ENCODE results near the gene TMC7.

TMC7 gene

DNA sequence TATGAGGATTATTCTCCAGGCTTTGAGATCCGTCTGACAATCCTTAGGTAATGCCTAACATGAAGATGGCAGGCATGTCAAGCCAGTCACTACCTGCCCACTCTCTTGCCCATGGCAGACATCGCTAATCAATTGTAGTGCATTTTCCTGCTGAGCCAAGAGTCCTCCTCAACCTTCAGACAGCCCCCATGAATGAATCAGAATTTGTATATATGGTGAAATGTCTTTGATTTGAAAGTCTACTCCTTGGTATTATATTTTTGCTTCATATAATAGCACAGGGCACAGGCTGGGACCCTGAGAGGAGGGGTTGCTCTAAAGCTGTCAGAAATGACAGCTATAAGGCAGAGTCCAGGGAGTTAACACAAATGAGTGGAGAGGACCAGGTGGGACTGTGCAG, 56.7 kb downstream of the TMC7 start:
- Histone ChIP-seq H4K20me1 (ENCODE audit: insufficient read depth, low read length) (no peaks in the 10 kb centered on the region), H3K4me2 (ENCODE audit: low read depth, low read length) (no peak overlapping the region), H3K9ac (ENCODE audit: low read length) (no peak overlapping the region), H3K9me2 (replicated peaks; ENCODE audit: insufficient read depth, low read length) (no peaks in the 10 kb centered on the region), H2AFZ (ENCODE audit: low read length) (no peak overlapping the region), H3F3A (ENCODE audit: insufficient read depth, low read length) (no peaks in the 10 kb centered on the region), H3K4me3 (ENCODE audit: low read length) (no peak overlapping the region), H3K4me1 (ENCODE audit: low read length) (no peaks in the 10 kb centered on the region), H3K36me3 (replicated peaks; ENCODE audit: insufficient read depth, low read length) (no peaks in the 10 kb centered on the region), H3K9me3 (replicated peaks; ENCODE audit: insufficient read depth, low read length) (no peaks in the 10 kb centered on the region), H3K27ac (ENCODE audit: low read length) (no peak overlapping the region), H3K79me2 (ENCODE audit: low read length) (no peaks in the 10 kb centered on the region), H3K27me3 (replicated peaks; ENCODE audit: insufficient read depth, low read length) (no peaks in the 10 kb centered on the region)
- no peak for DNase-seq
- no peak for TF ChIP-seq EZH2 (optimal IDR thresholded peaks at IDR 0.05; ENCODE audit: low read depth, low read length)
- no peak for TF ChIP-seq CTCF (IDR thresholded peaks at IDR 0.05; ENCODE audit: low read length)
- TF ChIP-seq EZH2phosphoT487 (IDR thresholded peaks at IDR 0.05; ENCODE audit: low read length), result no peak

- Histone ChIP-seq H3K4me3 (ENCODE audit: low read length) (no peak overlapping the region), H3K36me3 (replicated peaks; ENCODE audit: insufficient read depth, low read length) (no peaks in the 10 kb centered on the region), H3K79me2 (ENCODE audit: low read length) (no peaks in the 10 kb centered on the region), H3F3A (ENCODE audit: insufficient read depth, low read length) (no peaks in the 10 kb centered on the region), H3K4me1 (ENCODE audit: low read length) (no peaks in the 10 kb centered on the region), H4K20me1 (ENCODE audit: insufficient read depth, low read length) (no peaks in the 10 kb centered on the region), H2AFZ (ENCODE audit: low read length) (no peak overlapping the region), H3K27me3 (replicated peaks; ENCODE audit: insufficient read depth, low read length) (no peaks in the 10 kb centered on the region), H3K27ac (ENCODE audit: low read length) (no peak overlapping the region), H3K4me2 (ENCODE audit: low read depth, low read length) (no peak overlapping the region), H3K9me2 (replicated peaks; ENCODE audit: insufficient read depth, low read length) (no peaks in the 10 kb centered on the region), H3K9me3 (replicated peaks; ENCODE audit: insufficient read depth, low read length) (no peaks in the 10 kb centered on the region), H3K9ac (ENCODE audit: low read length) (no peak overlapping the region)
- no peak for DNase-seq
- TF ChIP-seq EZH2 (optimal IDR thresholded peaks at IDR 0.05; ENCODE audit: low read depth, low read length) (no peak), EZH2phosphoT487 (IDR thresholded peaks at IDR 0.05; ENCODE audit: low read length) (no peak), CTCF (IDR thresholded peaks at IDR 0.05; ENCODE audit: low read length) (no peak)
These were observed 61.0 kb downstream of the TMC7 start for GRCh38 chr16:19044769-19045168.

DNA sequence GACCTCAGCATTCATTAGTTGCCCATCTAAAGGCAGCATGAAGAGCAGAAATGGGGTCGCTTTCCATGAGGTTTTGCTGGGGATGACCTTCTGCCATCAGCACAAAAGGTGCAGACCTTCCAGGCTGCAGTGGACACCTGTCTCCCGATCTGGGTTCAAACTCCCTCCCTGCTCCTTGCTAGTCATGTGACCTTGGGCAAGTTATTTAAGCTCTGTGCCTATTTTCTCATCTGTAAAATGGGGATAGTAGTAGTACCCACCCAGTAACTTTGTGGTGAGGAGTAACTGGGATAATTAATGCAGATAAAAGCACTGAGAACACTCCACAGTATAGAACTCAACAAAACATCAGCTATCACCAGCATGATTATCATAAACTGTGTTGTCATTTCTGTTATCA, 62.3 kb downstream of the TMC7 start:
- Histone ChIP-seq H3K79me2 (ENCODE audit: low read length) (no peaks in the 10 kb centered on the region), H3K4me1 (ENCODE audit: low read length) (no peaks in the 10 kb centered on the region), H3K27ac (ENCODE audit: low read length) (no peak overlapping the region), H4K20me1 (ENCODE audit: insufficient read depth, low read length) (no peaks in the 10 kb centered on the region), H3K4me2 (ENCODE audit: low read depth, low read length) (no peak overlapping the region), H3K27me3 (replicated peaks; ENCODE audit: insufficient read depth, low read length) (no peaks in the 10 kb centered on the region), H3K36me3 (replicated peaks; ENCODE audit: insufficient read depth, low read length) (no peaks in the 10 kb centered on the region), H3K9ac (ENCODE audit: low read length) (no peak overlapping the region), H3K9me2 (replicated peaks; ENCODE audit: insufficient read depth, low read length) (no peaks in the 10 kb centered on the region), H3F3A (ENCODE audit: insufficient read depth, low read length) (no peaks in the 10 kb centered on the region), H3K9me3 (replicated peaks; ENCODE audit: insufficient read depth, low read length) (no peaks in the 10 kb centered on the region), H3K4me3 (ENCODE audit: low read length) (no peak overlapping the region), H2AFZ (ENCODE audit: low read length) (no peak overlapping the region)
- no peak for DNase-seq
- TF ChIP-seq EZH2phosphoT487 (IDR thresholded peaks at IDR 0.05; ENCODE audit: low read length) (no peak), EZH2 (optimal IDR thresholded peaks at IDR 0.05; ENCODE audit: low read depth, low read length) (no peak)

DNA sequence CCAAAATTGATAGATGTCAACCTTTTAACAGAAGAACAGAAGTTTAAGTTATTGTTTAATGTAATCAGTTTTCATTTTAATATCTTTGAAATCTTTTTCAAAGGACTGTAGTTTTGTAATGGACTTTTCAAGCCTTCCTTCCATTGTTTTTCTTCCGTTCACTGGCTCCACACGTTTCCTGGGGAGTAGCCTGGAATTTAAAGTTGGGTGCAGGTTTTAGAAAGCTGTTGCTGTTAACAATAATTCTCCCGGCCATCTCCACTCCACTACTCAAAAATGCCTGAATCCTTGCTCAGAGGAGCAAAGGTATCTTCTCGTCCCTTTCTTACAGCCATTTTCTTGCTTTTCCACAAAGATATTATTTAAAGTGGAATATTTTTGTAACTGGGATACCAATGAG, 79.0 kb downstream of the TMC7 start:
- TF ChIP-seq CTCF (IDR thresholded peaks at IDR 0.05; ENCODE audit: low read length) (no peak), EZH2 (optimal IDR thresholded peaks at IDR 0.05; ENCODE audit: low read depth, low read length) (no peak), EZH2phosphoT487 (IDR thresholded peaks at IDR 0.05; ENCODE audit: low read length) (no peak)
- no peak overlapping the region for H3K9ac ChIP-seq (ENCODE audit: low read length)
- no peak overlapping the region for H2AFZ ChIP-seq (ENCODE audit: low read length)
- no peaks in the 10 kb centered on the region for H3K4me1 ChIP-seq (ENCODE audit: low read length)
- no peak overlapping the region for H3K27ac ChIP-seq (ENCODE audit: low read length)
- no peaks in the 10 kb centered on the region for H3K9me3 ChIP-seq (replicated peaks; ENCODE audit: insufficient read depth, low read length)
- no peaks in the 10 kb centered on the region for H3K36me3 ChIP-seq (replicated peaks; ENCODE audit: insufficient read depth, low read length)
- no peaks in the 10 kb centered on the region for H3K79me2 ChIP-seq (ENCODE audit: low read length)
- H3K27me3 ChIP-seq (replicated peaks; ENCODE audit: insufficient read depth, low read length), result no peaks in the 10 kb centered on the region
- H4K20me1 ChIP-seq (ENCODE audit: insufficient read depth, low read length), result no peaks in the 10 kb centered on the region
- no peaks in the 10 kb centered on the region for H3F3A ChIP-seq (ENCODE audit: insufficient read depth, low read length)
- no peaks in the 10 kb centered on the region for H3K9me2 ChIP-seq (replicated peaks; ENCODE audit: insufficient read depth, low read length)
- DNase-seq, result no peak
- no peak overlapping the region for H3K4me3 ChIP-seq (ENCODE audit: low read length)
- H3K4me2 ChIP-seq (ENCODE audit: low read depth, low read length), result no peak overlapping the region
